Putamen (tissue), 1 donor: ENCODE results near the gene CSMD2.
A peak's percentile ranks its signal among the peaks of the same experiment; 100 is the strongest.
"Not testable (repeated sequence)": the region's sequence is repeated elsewhere in the genome, so short reads cannot be mapped to it uniquely, and the experiment has no call there.

Experiments used
- DNase-seq: peaks from one replicate; pipeline ENCODE4 v3.0.0-alpha.2; 2016; ENCODE audit warnings: low spot score

CSMD2 gene

DNA sequence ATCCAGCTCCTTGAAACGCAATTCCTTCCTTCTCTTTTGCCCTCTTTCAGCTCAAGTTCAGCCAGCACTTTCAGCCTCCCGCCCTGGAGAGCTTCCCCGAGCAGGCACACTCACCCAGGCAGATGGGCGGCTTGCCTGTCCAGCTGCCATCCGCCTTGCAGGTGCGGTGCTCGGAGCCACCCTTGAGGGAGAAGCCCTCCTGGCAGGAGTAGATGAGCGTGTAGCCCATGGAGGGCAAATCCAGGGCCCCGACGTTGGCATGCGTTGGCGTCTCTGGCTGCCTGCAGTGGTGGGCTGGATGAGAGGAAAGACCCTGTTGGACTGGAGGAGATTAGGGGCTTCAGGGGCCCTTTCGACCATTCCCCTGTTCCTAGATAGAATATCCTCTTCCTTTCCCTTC is 632.1 kb downstream of the CSMD2 start:
- no peak for DNase-seq

DNA sequence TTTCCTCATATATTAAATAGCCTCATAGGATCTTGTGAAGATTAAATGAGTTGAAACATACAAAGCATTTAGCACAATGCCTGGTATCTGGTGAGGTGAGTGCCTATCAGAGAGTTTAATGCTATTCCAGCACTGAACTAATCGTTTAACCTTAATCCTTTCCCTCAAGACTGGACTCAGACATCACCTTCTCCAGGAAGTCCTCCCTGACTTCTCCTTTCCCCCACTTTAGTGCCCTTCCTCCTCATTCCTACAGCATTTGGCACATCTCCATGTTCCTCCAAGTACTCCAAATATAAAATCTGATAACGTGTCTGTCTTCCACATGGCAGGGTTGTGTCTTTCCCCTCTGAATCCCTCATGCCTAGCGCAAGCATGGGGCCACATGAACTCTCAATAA is 632.8 kb downstream of the CSMD2 start:
- DNase-seq = no peak

DNA sequence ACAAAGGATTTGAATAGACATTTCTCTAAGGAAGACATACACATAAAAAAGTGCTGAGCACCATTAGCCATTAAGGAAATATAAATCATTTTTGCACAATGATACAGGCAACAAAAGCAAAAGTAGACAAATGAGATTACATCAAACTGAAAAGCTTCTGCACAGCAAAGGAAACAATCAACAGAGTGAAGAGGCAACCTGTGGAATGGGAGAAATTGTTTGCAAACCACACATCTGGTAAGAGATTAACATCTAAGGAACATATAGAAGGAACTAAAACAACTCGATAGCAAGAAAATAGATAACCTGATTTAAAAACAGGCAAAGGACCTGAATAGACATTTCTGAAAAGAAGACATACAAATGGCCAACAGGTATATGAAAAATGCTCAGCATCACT is 635.1 kb downstream of the CSMD2 start:
- no peak for DNase-seq

DNA sequence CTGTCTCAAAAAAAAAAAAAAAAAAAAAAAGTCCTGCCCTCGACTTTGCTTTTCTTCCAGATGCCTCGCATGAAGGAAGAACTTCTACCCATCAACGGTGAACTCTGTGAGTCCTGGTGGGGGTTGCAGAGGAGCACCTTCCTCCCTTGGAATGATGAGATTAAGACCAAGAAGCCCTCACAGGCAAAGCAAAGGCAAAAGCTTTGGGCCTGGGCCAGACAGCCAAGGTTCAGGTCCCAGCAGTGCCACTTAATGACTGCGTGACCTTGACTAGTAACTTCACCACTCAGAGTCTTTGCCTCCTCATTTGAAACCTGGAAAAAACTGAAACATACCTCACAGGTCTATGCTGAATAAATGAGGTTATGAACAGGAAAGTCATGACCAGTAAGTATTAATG is 637.1 kb downstream of the CSMD2 start:
- DNase-seq = no peak

DNA sequence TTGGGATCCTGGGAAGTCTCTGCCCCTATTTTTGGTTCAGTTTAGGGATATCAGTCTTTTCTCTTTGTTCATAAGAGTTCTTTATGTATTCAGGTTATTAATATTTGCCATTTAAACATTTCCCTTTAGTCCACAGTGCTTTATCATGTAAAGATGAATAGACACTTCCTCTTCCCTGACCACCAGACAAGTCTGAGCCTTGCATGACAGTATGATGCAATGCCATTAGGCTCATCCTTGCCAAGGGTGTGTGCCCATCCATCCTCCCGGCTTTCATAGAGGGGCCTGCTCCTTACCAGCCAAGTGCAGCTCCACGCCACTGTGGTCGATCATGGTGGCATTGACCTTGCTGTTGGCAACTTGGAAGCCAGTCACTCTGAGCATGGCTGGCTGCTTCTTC is 640.4 kb downstream of the CSMD2 start:
- DNase-seq = no peak

DNA sequence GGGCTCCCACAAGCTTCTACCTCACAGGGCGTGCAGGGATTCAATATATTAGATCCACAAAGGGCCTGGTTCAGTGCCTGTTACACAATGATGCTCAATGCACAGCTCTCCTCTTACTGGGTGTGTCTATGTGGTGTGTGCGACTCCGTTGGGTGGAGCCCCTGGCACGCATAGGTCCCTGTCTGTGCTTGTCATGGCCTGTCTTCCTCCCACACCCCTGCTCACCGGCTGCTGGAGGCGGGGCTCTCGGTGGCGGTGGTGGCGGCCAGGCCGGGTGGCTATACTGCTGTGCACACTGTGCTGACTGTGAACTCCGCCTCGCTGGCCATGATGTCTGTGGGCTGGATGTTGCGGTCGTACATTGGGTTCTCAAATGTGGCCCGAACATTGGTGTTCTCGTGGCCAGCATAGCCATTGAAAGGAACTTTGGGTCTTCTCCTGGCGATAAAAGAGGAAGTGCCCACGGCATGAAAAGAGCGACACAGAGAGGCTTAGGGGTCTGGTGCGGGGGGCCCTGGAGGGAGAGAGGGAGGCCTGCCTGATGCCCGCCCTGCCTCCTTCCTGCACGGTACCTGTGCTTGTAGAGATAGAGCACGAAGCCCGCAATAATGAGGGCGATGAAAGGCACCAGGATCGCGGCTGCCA is 645.7 kb downstream of the CSMD2 start:
- no peak for DNase-seq

DNA sequence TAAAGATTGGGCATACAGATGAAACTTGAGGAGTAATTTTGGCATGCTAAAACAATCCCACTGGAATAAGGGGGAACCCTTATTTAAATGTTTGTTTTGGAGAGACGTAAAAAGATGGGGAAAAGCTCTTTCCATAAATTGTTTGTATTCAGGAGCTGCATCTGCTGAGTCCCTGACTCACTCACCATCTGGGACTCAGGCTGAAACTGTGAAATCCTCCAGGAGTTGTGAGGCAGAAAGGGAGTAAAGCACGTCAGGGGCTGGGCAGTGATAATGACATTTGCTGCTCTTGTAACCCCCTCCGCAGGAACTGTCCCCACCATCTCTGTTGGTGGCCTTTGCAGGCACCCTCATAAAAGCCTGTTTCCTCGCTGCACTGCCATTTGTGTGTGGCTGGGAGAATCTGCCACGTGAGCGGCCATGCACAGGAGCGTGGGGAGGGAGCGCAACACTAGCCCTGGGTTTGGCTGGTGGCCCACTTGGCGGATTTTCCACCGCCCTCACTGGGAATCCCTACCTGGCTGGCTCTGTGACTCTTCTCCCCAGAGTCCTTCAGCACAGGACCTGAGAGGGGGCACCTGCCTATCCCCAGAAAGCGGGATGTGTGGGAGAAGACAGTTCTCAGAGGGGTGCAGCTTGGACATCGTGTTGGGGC is 647.3 kb downstream of the CSMD2 start:
- no peak for DNase-seq

DNA sequence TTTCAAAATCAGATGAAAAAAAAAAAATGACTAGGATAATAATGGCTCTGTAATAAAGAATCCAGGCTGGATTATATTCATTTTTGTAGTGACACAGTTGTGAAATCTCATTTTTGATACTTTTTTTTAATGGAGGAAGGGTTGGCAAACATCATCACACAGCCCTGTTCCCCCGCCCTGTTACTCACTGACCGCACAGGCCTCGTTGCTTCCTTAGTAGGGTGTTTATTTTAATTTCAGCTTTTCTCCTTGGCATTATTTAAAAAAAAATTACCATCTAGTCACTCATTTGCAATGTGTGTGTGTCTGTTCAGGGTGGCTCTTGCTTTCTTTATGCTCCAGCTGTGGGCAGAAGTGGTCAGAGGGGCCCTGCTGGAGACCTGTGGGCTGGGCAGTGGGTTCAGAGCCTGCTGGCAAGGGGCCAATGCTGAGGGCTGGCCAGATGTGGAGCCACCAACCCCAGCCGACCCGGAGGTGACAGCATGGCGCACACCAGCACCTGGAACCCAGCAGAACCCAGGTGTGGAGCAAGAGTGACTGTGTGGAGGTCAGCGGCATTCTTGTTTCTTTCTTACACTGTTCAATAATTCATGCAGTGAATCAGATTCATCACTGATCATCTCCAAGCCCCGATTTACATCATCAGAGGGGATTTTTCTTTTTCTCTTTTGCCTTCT is 648.0 kb downstream of the CSMD2 start:
- DNase-seq = no peak

DNA sequence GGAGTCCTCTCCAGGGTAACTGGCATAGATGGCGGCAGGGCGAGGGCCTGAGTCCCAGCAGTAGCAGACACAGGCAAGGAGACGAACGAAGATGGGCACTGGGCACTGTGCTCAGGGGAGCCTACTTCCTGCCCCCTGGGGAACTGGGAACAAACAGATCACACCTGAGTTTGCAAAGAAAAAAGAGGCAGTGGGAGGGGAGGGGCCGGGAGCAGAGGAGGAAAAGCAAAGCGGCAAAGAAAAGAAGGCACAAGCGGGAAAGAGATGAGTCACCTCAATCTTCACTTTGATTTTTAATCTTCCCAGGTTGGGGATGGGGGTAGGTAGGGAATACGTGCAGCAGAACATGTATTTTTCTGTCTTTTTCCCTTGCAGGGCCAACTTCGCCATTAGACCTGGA is 648.6 kb downstream of the CSMD2 start:
- DNase-seq = peak; percentile 25

DNA sequence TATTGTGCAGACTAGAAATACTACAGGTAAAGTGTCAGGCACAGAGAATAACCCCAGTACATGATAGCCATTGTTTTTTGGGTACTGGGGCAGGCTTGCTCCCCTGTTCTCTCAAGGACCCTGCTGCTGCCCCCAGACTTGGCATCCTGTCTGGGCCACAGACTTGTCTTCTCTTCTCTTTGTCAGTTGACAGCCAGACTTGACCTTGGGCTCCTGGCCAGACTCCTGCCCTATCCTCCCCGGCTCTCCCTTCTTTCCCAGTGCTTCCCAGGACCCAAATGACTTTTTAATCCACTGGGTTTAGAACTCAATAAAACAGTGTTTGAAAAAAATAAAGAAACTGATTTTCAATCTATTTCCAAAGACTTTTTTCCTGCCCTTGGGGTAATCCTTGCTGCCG is 649.4 kb downstream of the CSMD2 start:
- DNase-seq = no peak

DNA sequence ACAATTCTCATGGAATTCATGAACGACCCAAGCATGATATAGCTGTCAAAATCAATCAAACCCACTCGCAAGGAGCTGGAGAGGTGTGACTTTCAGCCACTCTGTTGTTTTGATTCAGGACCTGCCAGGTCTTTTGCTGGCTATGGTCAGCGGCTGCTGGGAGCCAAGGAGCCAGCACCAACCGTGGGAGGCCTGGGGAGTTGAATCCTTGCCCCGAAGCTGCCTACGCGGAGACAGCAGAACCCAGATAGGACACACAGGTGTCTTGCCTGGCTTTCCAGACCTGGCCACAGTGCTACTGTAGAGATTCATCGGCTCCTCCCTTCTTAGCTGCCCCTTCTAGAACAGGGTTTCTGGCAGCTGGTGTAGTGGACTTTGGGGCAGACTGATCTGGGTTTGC is 649.9 kb downstream of the CSMD2 start:
- no peak for DNase-seq

DNA sequence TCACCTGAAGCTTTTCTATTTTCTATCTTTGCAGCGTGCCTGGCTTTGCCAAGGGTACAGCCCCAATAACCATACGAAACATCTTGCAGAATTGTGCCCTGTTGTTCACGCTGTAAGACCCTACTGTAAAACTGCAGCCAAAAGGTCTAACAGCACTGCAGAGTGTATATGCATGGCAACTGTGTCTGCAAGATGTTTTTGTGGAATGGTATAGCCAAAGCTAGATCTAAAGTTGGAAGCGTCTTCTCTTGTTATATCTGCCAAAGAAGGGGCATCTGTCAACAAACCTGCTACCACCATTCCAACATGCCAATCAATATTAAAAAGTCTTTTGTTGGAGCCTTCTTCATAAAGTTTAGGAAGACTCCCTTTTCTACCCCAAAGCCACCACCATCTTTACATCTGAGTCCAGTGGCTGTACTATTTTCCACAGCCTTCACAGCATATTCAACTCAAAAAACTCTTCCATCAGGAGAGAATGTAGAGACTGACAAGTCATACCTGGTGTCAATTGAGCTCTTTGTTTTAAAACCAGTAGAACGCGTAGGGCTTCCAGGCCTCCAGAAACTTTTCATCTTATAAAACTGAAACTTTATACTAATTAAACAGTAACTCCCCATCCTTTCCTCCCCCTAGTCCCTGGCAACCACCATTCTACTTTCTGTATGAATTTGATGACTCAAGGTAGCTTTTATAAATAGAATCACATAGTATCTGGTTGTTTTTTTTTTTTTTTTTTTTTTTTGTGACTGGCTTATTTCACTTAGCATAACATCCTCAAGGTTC is 652.6 kb downstream of the CSMD2 start:
- DNase-seq = no peak

DNA sequence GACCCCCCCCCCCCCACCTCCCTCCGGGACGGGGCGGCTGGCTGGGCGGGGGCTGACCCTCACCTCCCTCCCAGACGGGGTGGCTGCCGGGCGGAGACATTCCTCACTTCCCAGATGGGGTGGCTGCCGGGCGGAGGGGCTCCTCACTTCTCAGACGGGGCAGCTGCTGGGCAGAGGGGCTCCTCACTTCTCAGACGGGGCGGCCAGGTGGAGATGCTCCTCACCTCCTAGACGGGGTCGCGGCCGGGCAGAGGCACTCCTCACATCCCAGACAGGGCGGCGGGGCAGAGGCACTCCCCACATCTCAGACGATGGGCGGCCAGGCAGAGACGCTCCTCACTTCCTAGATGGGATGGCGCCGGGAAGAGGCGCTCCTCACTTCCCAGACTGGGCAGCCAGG is 655.8 kb downstream of the CSMD2 start:
- DNase-seq = not testable (repeated sequence)

DNA sequence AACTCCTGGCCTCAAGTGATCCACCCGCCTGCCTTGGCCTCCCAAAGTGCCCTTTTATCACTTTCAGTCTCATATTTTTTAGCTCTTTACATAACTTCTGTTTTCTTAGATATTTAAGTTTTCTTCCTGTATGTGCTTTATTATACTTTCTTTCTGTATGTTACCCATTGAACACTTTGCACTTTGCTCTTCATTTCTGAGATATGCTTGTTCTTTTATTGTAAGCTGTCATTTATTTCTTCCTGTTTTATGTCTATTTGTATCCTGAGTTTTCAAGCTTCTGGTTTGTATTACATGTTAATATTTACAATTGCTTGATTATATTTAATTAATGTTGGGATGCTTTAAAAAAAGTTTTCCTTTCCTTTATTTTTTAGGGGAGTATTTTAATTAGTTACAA is 656.9 kb downstream of the CSMD2 start:
- DNase-seq = no peak

DNA sequence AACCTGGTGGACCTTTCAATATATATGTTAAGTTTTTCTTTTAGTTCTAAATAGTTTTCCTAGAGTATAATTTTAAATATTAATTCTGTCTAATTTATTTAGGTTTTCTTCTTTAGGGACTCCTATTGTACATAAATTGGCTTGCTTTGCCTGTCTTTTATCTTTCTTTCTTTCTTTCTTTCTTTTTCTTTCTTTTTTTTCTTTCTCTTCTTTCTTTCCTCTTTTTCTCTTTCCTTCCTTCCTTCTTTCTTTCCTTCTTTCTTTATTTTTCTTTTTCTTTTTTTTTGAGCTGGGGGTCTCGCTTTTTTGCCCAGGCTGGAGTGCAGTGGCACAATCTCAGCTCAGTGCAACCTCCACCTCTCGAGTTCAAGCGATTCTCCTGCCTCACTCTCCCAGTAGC is 657.4 kb downstream of the CSMD2 start:
- no peak for DNase-seq

DNA sequence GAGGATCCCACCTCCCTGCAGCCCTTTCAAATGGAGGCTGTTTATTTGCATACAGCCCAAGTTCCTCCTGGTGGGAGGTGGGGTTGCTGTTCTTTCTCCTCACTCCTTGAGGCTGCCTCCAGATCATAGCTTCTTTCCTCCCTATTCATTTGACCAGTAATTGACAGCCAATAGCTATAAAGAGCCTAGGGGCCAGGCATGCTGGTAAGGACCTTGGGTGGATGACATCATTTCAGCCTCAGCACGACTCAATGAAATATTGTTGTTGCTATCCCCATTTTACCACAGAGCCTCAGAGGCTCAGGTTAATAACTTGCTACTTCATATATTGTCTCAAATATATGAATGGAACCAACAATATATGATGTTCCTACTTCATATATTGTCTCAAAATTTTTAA is 661.5 kb downstream of the CSMD2 start:
- no peak for DNase-seq

DNA sequence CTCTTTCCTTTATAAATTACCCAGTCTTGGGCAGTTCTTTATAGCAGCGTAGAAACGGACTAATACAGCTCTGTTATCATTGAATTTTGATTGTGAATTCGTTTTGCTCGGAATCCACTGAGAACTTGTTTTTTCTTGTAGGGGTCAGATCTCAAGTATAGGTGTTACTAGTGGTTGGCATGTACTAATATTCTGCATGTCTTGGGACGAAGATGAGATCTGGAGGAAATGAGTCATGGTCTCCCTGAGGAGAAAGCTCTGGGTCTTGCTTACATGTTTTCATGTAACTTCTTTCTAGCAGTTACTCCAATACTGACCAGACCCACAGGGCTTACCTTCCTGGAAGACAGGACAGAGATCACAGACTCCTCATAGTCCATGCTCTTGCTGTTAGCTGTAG is 662.3 kb downstream of the CSMD2 start:
- no peak for DNase-seq

DNA sequence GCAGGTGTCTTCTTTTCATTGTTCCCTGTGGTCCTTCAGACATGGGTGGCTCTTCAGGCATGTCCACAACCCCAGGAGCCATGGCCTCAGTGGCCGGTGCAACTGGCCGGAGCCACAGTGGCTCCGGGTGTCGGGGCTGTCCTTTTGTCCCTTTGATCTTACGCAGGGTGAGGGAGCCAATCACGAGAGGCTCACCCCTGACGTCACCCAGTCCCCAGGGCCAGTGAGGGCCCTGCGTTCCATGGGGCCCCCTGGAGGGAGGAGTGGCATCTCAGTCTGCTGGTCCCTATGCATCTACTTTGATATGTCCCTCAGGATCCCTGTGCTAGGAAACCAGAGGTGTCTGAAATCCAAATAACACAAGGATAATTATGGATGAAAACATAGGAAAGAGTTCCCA is 663.3 kb downstream of the CSMD2 start:
- DNase-seq = no peak

DNA sequence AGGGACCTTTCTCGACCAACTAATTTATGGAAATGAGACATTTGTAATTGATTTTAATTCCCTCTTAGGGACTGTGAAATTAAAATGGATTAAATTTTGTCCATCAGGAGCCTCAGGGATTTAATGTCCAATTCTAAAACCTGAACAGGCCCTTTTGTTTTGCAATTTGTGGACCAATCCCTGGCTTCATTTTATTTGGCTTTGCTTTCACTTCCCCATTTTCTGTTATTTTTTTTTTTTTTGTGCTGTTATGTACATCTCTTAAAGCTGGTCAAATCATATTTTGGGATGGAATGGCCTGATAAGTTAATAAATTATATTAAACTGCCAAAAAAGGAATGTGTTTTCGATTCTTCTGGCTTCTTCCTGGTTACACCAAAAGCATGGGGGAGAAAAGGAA is 663.7 kb downstream of the CSMD2 start:
- no peak for DNase-seq

DNA sequence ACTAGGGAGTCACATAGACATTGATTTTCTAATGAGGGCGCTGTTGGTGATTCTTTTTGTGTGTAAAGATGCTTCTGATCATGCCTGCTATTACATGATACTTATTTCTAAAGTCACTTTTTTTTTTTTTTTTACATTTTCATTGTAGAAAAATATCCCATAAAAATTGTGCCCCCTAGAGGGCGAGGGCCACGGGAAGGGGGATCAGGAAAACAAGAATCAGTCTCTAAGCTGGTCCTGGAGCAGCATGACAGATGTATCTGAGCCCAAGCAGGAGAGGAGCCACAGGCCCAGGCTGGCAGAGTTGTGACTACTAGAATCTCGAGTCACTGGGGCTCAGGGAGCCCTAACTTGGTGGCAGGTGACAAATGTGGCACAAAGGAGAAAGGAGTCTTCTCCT is 664.5 kb downstream of the CSMD2 start:
- no peak for DNase-seq

DNA sequence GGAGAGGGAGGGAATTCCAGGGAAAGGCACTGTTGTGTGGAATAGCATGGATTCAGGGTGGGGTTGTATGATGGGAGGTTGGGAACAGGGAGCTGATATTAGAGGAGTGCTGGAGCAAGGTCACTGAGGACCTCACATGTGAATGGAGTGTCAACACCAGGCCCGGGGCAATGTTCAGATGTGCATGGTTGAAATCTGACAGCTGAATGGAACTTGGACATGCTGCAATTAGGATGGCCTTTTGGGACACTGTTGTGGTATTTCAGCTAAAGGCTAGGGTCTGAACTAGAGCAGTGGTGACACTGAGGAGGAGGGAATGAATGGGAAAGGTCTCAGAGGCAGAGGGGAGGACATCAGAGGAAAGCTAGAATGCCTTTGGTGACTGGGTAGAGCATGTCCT is 667.6 kb downstream of the CSMD2 start:
- DNase-seq = no peak

DNA sequence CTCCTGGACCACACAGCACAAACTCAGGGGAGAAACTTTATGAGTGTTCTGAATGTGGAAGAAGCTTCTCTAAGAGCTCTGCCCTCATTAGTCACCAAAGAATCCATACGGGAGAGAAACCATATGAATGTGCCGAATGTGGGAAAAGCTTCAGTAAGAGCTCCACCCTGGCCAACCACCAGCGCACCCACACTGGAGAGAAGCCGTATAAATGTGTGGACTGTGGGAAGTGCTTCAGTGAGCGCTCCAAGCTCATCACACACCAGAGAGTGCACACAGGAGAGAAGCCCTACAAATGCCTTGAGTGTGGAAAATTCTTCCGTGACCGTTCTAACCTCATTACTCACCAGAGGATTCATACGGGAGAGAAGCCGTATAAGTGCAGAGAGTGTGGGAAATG is 670.1 kb downstream of the CSMD2 start:
- DNase-seq = no peak

DNA sequence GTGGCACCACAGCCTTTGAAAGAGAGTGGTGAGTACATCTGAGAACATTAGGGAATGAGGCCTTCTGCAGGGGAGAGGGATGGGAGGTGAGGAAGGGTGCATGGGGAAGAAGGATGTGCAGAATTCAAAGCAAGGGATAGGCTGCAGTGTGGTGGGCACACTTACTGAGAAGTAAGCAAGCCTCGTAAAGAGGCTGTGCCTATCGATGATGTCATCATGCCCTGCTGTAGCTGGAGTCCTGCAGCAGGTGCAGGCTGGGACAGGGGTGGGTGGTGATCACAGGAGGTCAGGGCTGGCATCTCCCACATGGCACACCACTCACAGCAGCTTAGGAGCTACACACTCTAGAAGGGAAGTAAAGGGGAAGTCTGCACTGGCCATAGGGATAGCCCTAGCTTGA is 676.4 kb downstream of the CSMD2 start:
- DNase-seq = no peak
